OCI-LY1 (cell line): ENCODE results near the gene OCRL.
A peak's percentile ranks its signal among the peaks of the same experiment; 100 is the strongest.

Experiments
- H2AFZ ChIP-seq: fragments of 200-600 bp; sonication (generic), shearing (Covaris generic); 2 replicates; pipeline ENCODE4 v1.6.0; 2014; ENCODE audit warnings: antibody characterized with exemption, mild to moderate bottlenecking, low read length
- H3F3A ChIP-seq: fragments of 200-600 bp; sonication (generic), shearing (Covaris generic); 2 replicates; pipeline ENCODE4 v1.6.0; 2014; ENCODE audit warnings: mild to moderate bottlenecking, antibody characterized with exemption, low read length, moderate library complexity; ENCODE audit not compliant: insufficient read depth
- H3K27ac ChIP-seq: fragments of 200-600 bp; sonication (generic); 2 replicates; pipeline ENCODE4 v1.5.1; 2014; ENCODE audit warnings: low read length, mixed run types, mild to moderate bottlenecking, low read depth; ENCODE audit not compliant: poor library complexity, severe bottlenecking
- H3K27me3 ChIP-seq: fragments of 200-600 bp; sonication (generic); 2 replicates; pipeline ENCODE4 v1.6.0; 2014; ENCODE audit warnings: antibody characterized with exemption, mild to moderate bottlenecking, low read length, moderate library complexity; ENCODE audit not compliant: insufficient read depth
- H3K36me3 ChIP-seq: fragments of 200-600 bp; sonication (generic); 2 replicates; pipeline ENCODE4 v1.6.1; 2014; ENCODE audit warnings: mild to moderate bottlenecking, antibody characterized with exemption, low read length, moderate library complexity, mixed read lengths; ENCODE audit not compliant: insufficient read depth
- H3K4me1 ChIP-seq: fragments of 200-600 bp; sonication (generic); 2 replicates; pipeline ENCODE4 v1.5.1; 2014; ENCODE audit warnings: mild to moderate bottlenecking, low read length, moderate library complexity; ENCODE audit not compliant: insufficient read depth, severe bottlenecking
- H3K4me2 ChIP-seq: fragments of 200-600 bp; sonication (generic), shearing (Covaris generic); 2 replicates; pipeline ENCODE4 v1.6.1; 2014; ENCODE audit warnings: low read length
- H3K4me3 ChIP-seq: fragments of 200-600 bp; sonication (generic); 2 replicates; pipeline ENCODE4 v1.5.1; 2014; ENCODE audit warnings: low read length, low read depth, mild to moderate bottlenecking, mixed read lengths; ENCODE audit not compliant: poor library complexity, severe bottlenecking
- H3K79me2 ChIP-seq: fragments of 200-600 bp; shearing (Covaris generic); 2 replicates; pipeline ENCODE4 v1.6.1; 2016; ENCODE audit warnings: mixed run types, low read length, mixed read lengths; ENCODE audit not compliant: insufficient read depth
- H3K9ac ChIP-seq: fragments of 200-600 bp; sonication (generic), shearing (Covaris generic); 2 replicates; pipeline ENCODE4 v1.6.1; 2014; ENCODE audit warnings: mild to moderate bottlenecking, low read length, mixed read lengths
- H3K9me2 ChIP-seq: fragments of 200-600 bp; sonication (generic), shearing (Covaris generic); 2 replicates; pipeline ENCODE4 v1.6.1; 2014; ENCODE audit warnings: low read depth, mild to moderate bottlenecking, low read length, mixed read lengths
- H3K9me3 ChIP-seq: fragments of 200-600 bp; shearing (Covaris generic); 2 replicates; pipeline ENCODE4 v1.6.1; 2014; ENCODE audit warnings: low read length, mixed read lengths
- H4K20me1 ChIP-seq: fragments of 200-600 bp; sonication (generic), shearing (Covaris generic); 2 replicates; pipeline ENCODE4 v1.6.0; 2016; ENCODE audit warnings: mild to moderate bottlenecking, low read length; ENCODE audit not compliant: insufficient read depth
- CTCF ChIP-seq: fragments of 200-600 bp; sonication (generic), shearing (Covaris generic); IDR thresholded peaks from 2 replicates; pipeline ENCODE4 v1.5.1; 2017; ENCODE audit warnings: mild to moderate bottlenecking, antibody characterized with exemption, low read length, moderate library complexity, mixed read lengths
- EZH2 ChIP-seq: fragments of 200-600 bp; sonication (generic), shearing (Covaris generic); IDR thresholded peaks from 2 replicates; pipeline ENCODE4 v1.8.0; 2017; ENCODE audit warnings: borderline replicate concordance, mixed run types, mild to moderate bottlenecking, antibody characterized with exemption, low read length, moderate library complexity, mixed read lengths

The OCRL gene

GRCh38 chrX:129609395-129609794 is 69.3 kb downstream of the OCRL start:
- Histone ChIP-seq H3K4me3 (no peak overlapping the region), H3K9ac (no peak overlapping the region), H3F3A (no peaks in the 10 kb centered on the region), H3K27ac (no peak overlapping the region), H3K36me3 (no peaks in the 10 kb centered on the region), H3K4me1 (peaks cover 11% of the 10 kb centered on the region), H3K4me2 (no peak overlapping the region), H3K79me2 (no peaks in the 10 kb centered on the region), H3K9me3 (no peaks in the 10 kb centered on the region), H3K27me3 (no peaks in the 10 kb centered on the region), H3K9me2 (no peaks in the 10 kb centered on the region), H2AFZ (no peak overlapping the region), H4K20me1 (no peaks in the 10 kb centered on the region)
- TF ChIP-seq CTCF (peak; percentile 23; the same call in 1 of the 2 replicates), EZH2 (no peak)

GRCh38 chrX:129612396-129612795 is 72.3 kb downstream of the OCRL start:
- Histone ChIP-seq H3K36me3 (no peaks in the 10 kb centered on the region), H3K27ac (no peak overlapping the region), H3K9me3 (no peaks in the 10 kb centered on the region), H3K4me2 (no peak overlapping the region), H3K9ac (no peak overlapping the region), H4K20me1 (no peaks in the 10 kb centered on the region), H2AFZ (no peak overlapping the region), H3K4me1 (no peaks in the 10 kb centered on the region), H3K9me2 (no peaks in the 10 kb centered on the region), H3K27me3 (no peaks in the 10 kb centered on the region), H3K79me2 (no peaks in the 10 kb centered on the region), H3K4me3 (no peak overlapping the region), H3F3A (no peaks in the 10 kb centered on the region)
- TF ChIP-seq EZH2 (no peak), CTCF (no peak)

GRCh38 chrX:129613596-129613995 is 73.5 kb downstream of the OCRL start:
- H3K27me3 ChIP-seq, result no peaks in the 10 kb centered on the region
- no peak overlapping the region for H3K9ac ChIP-seq
- no peaks in the 10 kb centered on the region for H3K36me3 ChIP-seq
- H3K4me3 ChIP-seq, result no peak overlapping the region
- no peaks in the 10 kb centered on the region for H4K20me1 ChIP-seq
- H3K27ac ChIP-seq, result no peak overlapping the region
- no peaks in the 10 kb centered on the region for H3K4me1 ChIP-seq
- no peaks in the 10 kb centered on the region for H3K9me3 ChIP-seq
- H3K9me2 ChIP-seq, result no peaks in the 10 kb centered on the region
- no peaks in the 10 kb centered on the region for H3F3A ChIP-seq
- H2AFZ ChIP-seq, result no peak overlapping the region
- no peak for TF ChIP-seq EZH2
- no peak for TF ChIP-seq CTCF
- no peaks in the 10 kb centered on the region for H3K79me2 ChIP-seq
- H3K4me2 ChIP-seq, result no peak overlapping the region
